Natural killer cell (primary cell): ENCODE measurements around the gene RARG. TPM values are rescaled to one million over a fixed set of nuclear protein-coding genes. Genes with fewer than 3 reads are reported as not detected.

Experiments used
- ATAC-seq, 3 donors: fragments of 150-1000 bp in 2 of 3; fragments of 200-7000 bp in 1 of 3; cut with Tn5 transposase; 1 replicate in 1 of 3; 2 replicates in 2 of 3; pipeline ENCODE4 v1.10.0; 2021; ENCODE audit warnings: mild to moderate bottlenecking in 2 of 3, moderate library complexity in 2 of 3
- DNase-seq, 2 donors: peaks; one replicate each; pipeline versions ENCODE4 v3.0.0 to v3.0.0-alpha.2; 2013 to 2021; ENCODE audit warnings: mixed read lengths in 1 of 2
- H3K27ac ChIP-seq: one replicate; pipeline ENCODE4 v1.5.1; 2013; ENCODE audit warnings: mild to moderate bottlenecking, low read length
- H3K27me3 ChIP-seq: one replicate; pipeline ENCODE4 v1.6.1; 2013; ENCODE audit warnings: low read length; ENCODE audit not compliant: control insufficient read depth, insufficient read depth
- H3K36me3 ChIP-seq: one replicate; pipeline ENCODE4 v1.6.1; 2013; ENCODE audit warnings: low read length; ENCODE audit not compliant: control insufficient read depth, insufficient read depth
- H3K4me1 ChIP-seq: one replicate; pipeline ENCODE4 v1.6.1; 2013; ENCODE audit warnings: low read length; ENCODE audit not compliant: control insufficient read depth, insufficient read depth
- H3K4me3 ChIP-seq: one replicate; pipeline ENCODE4 v1.5.1; 2013; ENCODE audit warnings: low read length
- H3K9me3 ChIP-seq: one replicate; pipeline ENCODE4 v1.6.1; 2013; ENCODE audit warnings: low read length; ENCODE audit not compliant: control insufficient read depth, insufficient read depth
- H3K27ac Mint-ChIP-seq, 2 donors: one replicate each; pipeline ENCODE4 v1.8.0; 2022; ENCODE audit warnings: mild to moderate bottlenecking in 2 of 2, mixed read lengths in 2 of 2, moderate library complexity in 1 of 2
- H3K27me3 Mint-ChIP-seq, 2 donors: one replicate each; pipeline ENCODE4 v1.8.0; 2022; ENCODE audit warnings: low read depth in 2 of 2, mixed read lengths in 2 of 2
- H3K36me3 Mint-ChIP-seq: one replicate; pipeline ENCODE4 v1.8.0; 2022; ENCODE audit warnings: mixed read lengths
- H3K4me1 Mint-ChIP-seq, 2 donors: one replicate each; pipeline ENCODE4 v1.8.0; 2022; ENCODE audit warnings: mixed read lengths in 2 of 2
- H3K4me3 Mint-ChIP-seq: one replicate; pipeline ENCODE4 v1.8.0; 2022; ENCODE audit warnings: mild to moderate bottlenecking, moderate library complexity, mixed read lengths
- H3K9me3 Mint-ChIP-seq, 2 donors: one replicate each; pipeline ENCODE4 v1.8.0; 2022; ENCODE audit warnings: mixed read lengths in 2 of 2
- CTCF ChIP-seq: fragments of 200-600 bp; IDR thresholded peaks from one replicate; pipeline ENCODE4 v1.8.0; 2022; ENCODE audit warnings: antibody characterized with exemption
- WGBS: methylation state at CpG from one replicate; pipeline ENCODE4 v1.1.7; 2013; ENCODE audit warnings: missing lambda C conversion rate; ENCODE audit not compliant: insufficient coverage; 5-methylcytosine and 5-hydroxymethylcytosine counted together
- intact Hi-C: fragments of 100-400 bp; cut with micrococcal nuclease; formaldehyde crosslinking; loops from one replicate; pipeline ENCODE4 v1.14.2; 2022
- total RNA-seq, 4 donors: library from RNA; stranded (reverse); fragments of 120-200 nt in 1 of 4; gene quantifications; one replicate each; pipeline versions ENCODE4 v1.2.3 to v1.2.4, GENCODE V29; 2013 to 2022

Gene RARG
- total RNA-seq, 3 donors from 2014 or later (not counting 1 experiment from before 2014, with no cell fraction given), result 24.0 to 30.6 (median 27.5) TPM

GRCh38 chr12:53224897-53225634, 6.9 kb downstream of the RARG start:
- DNase-seq (no peak), ATAC-seq (no peak)
- H3K4me1 Mint-ChIP-seq, result peaks cover 34 to 67% of the 10 kb centered on the region in 2 donors
- 92% methylated on average over 10 of the region's 10 CpGs for WGBS
- Histone ChIP-seq H3K36me3 (peaks cover 2% of the 10 kb centered on the region), H3K4me3 (no peak overlapping the region), H3K9me3 (no peaks in the 10 kb centered on the region), H3K27ac (no peak overlapping the region), H3K4me1 (peaks cover 35% of the 10 kb centered on the region), H3K27me3 (no peaks in the 10 kb centered on the region)
- no peak for TF ChIP-seq CTCF
- peak overlapping the region in 1 of 2 donors; percentile 36 for H3K27ac Mint-ChIP-seq
- no peak overlapping the region for H3K4me3 Mint-ChIP-seq
- no peaks in the 10 kb centered on the region for H3K9me3 Mint-ChIP-seq
- H3K36me3 Mint-ChIP-seq, result no peaks in the 10 kb centered on the region
- intact Hi-C loops, result loop anchor here (5.0 kb wide), 2 partner anchors 42 to 72 kb away; partner anchors contain the start of genes ESPL1, MYG1 and PFDN5
- H3K27me3 Mint-ChIP-seq, result no peaks in the 10 kb centered on the region

GRCh38 chr12:53224061-53224896, 7.7 kb downstream of the RARG start:
- no peak overlapping the region for H3K4me3 ChIP-seq
- no peak for TF ChIP-seq CTCF
- H3K4me3 Mint-ChIP-seq, result peak overlapping the region; percentile 38
- ATAC-seq (no peak), DNase-seq (peak in 1 of 2 donors; percentile 37)
- H3K9me3 Mint-ChIP-seq, result no peaks in the 10 kb centered on the region
- H3K27me3 ChIP-seq, result no peaks in the 10 kb centered on the region
- no peaks in the 10 kb centered on the region for H3K9me3 ChIP-seq
- WGBS, result 74% methylated on average over 11 of the region's 11 CpGs
- H3K36me3 Mint-ChIP-seq, result no peaks in the 10 kb centered on the region
- no peaks in the 10 kb centered on the region for H3K27me3 Mint-ChIP-seq
- peak overlapping the region; percentile 63 to 99 for H3K27ac Mint-ChIP-seq
- peaks cover 40 to 66% of the 10 kb centered on the region in 2 donors for H3K4me1 Mint-ChIP-seq
- H3K4me1 ChIP-seq, result peaks cover 40% of the 10 kb centered on the region
- intact Hi-C loops, result loop anchor here (5.0 kb wide), 2 partner anchors 43 to 73 kb away; partner anchors contain the start of genes ESPL1, MYG1 and PFDN5
- H3K27ac ChIP-seq, result no peak overlapping the region
- peaks cover 2% of the 10 kb centered on the region for H3K36me3 ChIP-seq

DNA sequence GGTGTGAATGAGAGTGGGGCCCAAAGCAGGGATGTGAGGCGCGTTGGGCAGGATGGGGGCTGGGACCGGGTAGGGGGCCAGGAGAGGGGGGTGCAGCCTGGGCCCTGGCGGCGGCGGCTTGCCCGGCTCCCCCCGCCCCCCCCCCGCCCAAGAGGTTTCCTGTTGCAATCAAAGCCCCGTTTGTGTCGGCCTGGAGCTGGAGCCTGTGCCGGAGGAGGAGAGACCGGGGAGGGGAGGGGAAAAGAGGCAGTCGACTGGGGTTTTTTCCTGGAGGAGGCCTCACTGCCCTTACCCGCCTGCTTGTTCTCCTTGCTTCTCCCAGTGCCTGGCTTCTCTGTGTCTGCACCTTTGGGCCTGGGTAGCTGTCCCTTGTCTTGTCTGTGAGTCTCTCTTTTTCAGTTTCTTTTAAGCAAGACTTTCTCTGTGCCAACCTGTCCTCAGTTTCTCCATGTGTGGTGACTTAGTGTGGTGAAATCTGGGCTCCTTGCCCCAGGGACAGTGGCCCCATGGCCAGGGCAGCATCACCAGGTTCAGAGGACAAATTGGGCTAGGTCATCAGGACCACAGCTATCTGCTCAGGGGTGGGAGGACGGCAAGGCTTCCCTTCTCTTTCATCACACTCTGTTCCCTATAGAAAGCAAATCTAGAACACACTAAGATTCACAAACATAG, 8.5 kb downstream of the RARG start:
- intact Hi-C loops, result loop anchor here (5.0 kb wide), 2 partner anchors 44 to 74 kb away; partner anchors contain the start of genes ESPL1, MYG1 and PFDN5
- H3K4me1 ChIP-seq, result peaks cover 48% of the 10 kb centered on the region
- no peaks in the 10 kb centered on the region for H3K9me3 ChIP-seq
- no peak for ATAC-seq
- peak overlapping the region; percentile 100 for H3K27ac ChIP-seq
- 12% methylated on average over 14 of the region's 16 CpGs for WGBS
- H3K36me3 ChIP-seq, result peaks cover 2% of the 10 kb centered on the region
- H3K4me1 Mint-ChIP-seq, result peaks cover 45 to 72% of the 10 kb centered on the region in 2 donors
- H3K4me3 ChIP-seq, result no peak overlapping the region
- peak in 1 of 2 donors; percentile 69 for DNase-seq
- no peak for TF ChIP-seq CTCF
- H3K36me3 Mint-ChIP-seq, result no peaks in the 10 kb centered on the region
- H3K9me3 Mint-ChIP-seq, result no peaks in the 10 kb centered on the region
- peak overlapping the region; percentile 63 to 99 for H3K27ac Mint-ChIP-seq
- H3K27me3 ChIP-seq, result no peaks in the 10 kb centered on the region
- no peaks in the 10 kb centered on the region for H3K27me3 Mint-ChIP-seq
- H3K4me3 Mint-ChIP-seq, result peak overlapping the region; percentile 38
